GM19468 (cell line): Measurements from ENCODE around the gene AFG3L2.

Experiments used
- ATAC-seq: cut with Tn5 transposase; IDR thresholded peaks from one replicate; pipeline ENCODE4 v1.9.1; 2021; ENCODE audit warnings: mild to moderate bottlenecking, moderate library complexity, moderate number of reproducible peaks; ENCODE audit not compliant: unreplicated experiment; ENCODE audit errors: extremely low read depth

AFG3L2 gene

DNA sequence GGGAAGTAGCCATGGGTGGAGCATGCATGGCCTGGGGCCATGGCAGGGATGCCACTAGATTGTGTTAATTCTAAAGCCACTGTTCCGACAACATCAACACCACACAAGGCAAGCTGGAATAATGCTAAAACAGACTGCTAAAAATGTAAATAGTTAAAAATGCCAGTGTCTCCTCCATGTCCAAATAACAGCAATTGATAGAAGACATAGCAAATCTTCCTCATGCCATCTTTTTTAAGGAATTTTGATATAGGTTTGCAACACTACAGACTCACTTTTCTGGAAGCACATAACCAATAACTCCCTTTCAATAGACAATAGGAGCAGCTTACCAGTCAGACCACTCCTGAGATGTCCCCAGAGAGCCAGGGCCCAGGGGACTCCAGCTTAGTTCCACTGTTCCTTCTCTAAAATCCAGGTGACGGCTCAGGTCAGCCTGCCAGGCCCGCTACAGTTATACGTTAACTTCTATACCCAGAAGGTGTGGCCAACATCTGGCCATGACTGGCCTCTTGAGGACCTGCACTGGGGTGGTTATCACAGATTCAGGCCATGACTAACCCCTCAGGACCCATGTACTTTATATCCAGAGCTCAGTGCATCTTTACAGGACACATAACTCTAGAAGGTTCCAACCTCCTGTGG is 48.7 kb downstream of the AFG3L2 start:
- ATAC-seq: no peak

DNA sequence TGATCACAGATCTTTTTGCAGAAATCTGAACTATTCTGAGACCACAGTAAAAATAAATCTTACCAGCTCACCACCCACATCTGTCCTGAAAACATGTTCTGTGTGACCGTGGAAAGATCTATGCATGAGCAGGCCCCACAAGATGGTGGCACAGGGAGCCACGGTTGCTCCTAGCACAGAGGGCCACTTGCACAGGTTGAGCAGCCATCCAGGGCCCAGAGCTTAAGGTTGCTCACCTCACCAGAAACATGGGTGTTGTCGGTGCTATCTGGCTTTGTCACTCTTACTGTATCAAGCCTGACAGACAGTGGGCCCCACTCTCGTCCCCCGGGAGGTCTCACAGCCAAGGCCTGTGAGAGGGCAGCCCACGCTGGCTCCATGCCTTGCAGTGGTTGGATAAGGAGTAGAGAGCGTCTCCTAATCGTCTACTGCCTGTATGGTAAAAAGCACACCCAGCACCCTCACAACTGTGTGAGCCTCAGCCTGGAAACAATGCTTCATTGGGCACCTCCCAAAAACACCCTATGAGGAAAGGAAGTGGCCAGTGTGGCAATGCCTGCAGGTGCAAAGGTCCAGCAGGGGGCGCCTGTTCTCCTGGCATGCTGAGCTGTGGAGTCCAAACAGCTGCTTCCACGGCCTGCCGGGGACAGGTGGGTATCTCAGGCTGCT is 49.4 kb downstream of the AFG3L2 start:
- peak; percentile 36 for ATAC-seq

DNA sequence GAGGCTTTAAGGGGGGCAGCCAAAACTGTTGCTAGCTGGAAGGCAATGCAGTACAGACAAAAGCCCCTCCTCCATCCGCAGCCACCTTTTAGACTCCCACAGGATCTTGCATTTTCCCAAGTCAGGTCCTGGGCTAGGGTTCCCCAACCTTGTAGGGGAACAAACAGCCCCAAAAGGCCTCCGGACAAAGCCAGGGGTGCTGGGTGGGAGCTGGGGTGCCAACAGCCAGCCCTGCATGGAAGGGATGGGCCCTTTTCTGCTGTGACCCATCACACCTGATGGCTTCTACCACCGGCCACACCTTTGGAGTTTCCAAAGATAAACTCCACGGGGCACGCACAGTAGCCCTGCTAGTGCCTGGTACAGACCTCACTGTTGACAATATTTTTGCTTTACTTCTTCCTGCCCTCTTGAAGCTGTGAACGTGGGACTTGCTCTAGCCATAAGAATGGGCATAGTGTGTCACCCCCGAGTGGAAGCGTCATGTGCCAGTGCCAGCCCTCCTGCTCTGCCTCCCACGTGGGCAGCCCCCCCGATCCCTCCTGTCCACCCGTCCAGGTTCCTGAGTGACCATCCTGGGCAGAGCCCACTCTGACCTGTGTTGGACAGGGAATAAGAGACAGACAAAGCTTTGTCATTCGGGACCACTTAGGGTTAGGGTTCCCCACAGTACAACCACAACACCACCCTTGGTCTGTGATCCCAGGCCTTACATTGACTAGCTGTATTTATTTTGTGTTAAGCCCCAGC is 50.1 kb downstream of the AFG3L2 start:
- no peak for ATAC-seq

DNA sequence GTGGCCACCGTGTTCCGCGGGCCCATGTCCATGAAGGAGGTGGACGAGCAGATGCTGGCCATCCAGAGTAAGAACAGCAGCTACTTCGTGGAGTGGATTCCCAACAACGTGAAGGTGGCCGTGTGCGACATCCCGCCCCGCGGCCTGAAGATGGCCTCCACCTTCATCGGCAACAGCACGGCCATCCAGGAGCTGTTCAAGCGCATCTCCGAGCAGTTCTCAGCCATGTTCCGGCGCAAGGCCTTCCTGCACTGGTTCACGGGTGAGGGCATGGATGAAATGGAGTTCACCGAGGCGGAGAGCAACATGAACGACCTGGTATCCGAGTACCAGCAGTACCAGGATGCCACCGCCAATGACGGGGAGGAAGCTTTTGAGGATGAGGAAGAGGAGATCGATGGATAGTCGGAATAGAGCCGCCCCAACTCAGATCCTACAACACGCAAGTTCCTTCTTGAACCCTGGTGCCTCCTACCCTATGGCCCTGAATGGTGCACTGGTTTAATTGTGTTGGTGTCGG is 51.2 kb downstream of the AFG3L2 start:
- ATAC-seq: no peak

DNA sequence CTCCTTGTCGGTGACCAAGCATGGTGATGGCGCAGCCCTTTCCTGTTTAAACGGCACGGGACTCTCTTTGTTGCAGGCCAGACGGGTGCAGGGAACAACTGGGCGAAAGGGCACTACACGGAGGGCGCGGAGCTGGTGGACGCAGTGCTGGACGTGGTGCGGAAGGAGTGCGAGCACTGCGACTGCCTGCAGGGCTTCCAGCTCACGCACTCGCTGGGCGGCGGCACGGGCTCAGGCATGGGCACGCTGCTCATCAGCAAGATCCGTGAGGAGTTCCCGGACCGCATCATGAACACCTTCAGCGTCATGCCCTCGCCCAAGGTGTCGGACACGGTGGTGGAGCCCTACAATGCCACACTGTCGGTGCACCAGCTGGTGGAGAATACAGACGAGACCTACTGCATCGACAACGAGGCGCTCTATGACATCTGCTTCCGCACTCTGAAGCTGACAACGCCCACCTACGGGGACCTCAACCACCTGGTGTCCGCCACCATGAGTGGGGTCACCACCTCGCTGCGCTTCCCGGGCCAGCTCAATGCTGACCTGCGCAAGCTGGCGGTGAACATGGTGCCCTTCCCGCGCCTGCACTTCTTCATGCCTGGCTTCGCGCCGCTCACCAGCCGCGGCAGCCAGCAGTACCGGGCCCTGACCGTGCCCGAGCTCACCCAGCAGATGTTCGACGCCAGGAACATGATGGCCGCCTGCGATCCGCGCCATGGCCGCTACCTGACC is 51.9 kb downstream of the AFG3L2 start:
- ATAC-seq: no peak

DNA sequence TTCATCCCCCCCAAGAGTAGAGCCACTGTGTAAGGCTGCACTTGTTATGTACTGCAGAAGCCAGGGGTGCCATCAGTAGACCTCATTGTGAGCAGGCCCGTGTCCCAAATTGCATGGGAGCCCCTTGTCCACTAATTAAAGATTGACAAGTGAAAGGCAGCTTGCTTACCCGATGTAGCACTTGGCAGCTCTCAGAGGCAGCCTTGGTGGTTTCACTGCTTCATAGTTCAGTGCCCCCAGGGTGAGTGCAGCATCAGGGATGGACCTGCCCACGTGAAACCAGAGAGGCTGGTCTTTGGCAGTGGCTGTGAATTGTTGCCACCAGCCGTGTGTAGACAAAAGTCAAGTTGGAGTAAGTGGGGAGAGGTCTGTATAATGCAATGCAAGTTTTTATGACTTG is 55.7 kb downstream of the AFG3L2 start:
- ATAC-seq: peak; percentile 91

DNA sequence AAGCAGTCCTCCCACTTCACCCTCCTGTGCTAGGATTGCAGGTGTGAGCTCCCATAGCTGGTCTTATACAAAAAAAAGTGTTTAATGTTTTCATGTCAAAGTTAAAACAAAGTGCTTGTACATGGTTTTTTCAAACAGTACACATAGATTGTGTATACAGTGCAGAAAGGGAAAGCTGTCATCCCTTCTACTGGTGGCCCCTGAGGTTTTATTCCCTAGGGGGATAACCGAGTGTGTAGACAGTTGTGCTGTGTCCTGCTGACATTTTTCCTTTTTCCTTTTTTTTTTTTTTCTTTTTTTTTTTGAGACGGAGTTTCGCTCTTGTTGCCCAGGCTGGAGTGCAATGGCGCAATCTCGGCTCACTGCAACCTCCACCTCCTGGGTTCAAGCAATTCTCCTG is 58.2 kb downstream of the AFG3L2 start:
- ATAC-seq: no peak

DNA sequence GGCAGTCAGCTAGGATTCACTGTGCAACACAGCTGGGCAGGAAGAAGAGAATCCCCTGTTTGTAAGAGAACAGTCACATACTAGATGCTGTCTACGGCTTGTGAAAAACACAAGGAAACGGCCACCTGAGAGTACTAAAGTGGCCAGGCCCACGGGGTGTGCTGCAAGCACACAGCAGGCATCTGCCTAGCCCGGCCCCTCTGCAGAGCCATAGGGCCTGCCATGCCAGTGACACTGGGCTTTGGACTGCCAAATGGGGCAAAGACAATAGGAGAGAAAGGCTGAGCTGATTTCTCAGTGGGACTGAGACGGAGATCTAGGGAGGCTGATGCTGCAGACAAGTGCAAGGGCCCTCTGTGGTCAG is 58.7 kb downstream of the AFG3L2 start:
- ATAC-seq: no peak

DNA sequence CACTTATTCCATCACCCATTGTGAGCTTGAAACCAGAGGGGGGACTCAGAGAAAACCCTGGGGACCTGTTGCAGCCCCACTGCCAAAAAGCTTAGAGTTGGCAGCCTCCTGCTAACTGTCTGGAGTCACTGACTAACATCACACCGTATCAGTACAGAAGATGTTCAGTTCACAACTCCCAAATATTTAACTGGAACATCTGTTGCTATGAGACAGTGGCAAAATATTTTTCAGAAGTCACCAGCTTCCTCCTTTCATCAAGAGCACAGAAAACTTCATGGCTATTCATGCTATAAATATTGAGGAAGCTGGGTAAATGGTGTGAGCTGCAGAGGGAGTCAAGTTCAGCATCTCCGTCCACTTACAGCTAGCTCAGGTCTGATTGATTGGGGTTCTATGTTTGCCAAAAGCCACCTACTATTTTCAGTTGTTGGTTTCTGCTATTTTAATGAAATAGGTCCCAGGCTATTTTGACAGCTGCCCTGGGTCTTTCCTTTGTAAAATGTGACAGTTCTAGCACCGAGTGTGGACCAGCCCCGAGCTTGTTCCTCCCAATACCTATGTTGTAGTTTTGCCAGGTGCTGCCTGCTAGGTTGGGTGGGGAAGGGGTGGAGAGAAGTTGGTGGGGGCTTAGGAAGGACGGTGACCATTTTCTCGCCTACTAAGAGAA is 59.2 kb downstream of the AFG3L2 start:
- ATAC-seq: no peak

DNA sequence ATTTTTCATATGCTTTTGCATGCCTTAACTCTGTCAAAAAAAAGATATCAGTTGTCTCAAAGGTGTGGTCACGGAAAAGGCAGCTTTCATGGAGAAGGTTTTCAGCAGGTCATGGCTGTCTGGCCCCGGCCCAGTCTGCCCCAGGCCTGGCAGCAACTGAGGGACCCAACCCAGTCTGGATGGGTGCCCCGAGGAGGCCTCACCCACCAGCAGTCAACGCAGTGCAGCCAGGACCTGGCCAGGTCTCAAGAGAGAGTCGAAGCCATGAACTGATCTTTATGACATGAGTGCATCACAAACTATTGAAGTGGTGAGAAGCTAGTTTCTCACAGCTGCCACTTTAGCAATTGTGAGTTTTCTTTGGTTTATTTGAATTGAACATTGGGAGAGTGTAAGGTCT is 61.1 kb downstream of the AFG3L2 start:
- ATAC-seq: no peak

DNA sequence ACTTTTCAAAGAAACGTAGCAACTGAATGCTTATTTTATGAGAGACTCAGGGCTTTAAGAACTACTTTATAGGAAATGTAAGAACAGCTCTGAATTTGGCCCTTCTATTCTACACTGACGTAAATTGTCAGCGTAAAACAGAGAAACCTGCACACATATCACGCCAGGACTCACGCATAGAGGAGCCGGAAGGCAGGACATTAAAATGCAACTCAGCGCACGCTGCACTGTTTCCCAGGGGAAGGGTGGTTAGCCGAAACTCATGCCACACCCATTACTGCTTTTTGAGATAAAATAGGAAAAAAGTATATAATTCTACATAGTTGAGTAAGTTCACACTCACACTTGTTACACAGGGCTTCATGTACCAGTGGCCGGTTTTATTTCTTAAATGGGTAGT is 61.5 kb downstream of the AFG3L2 start:
- no peak for ATAC-seq

DNA sequence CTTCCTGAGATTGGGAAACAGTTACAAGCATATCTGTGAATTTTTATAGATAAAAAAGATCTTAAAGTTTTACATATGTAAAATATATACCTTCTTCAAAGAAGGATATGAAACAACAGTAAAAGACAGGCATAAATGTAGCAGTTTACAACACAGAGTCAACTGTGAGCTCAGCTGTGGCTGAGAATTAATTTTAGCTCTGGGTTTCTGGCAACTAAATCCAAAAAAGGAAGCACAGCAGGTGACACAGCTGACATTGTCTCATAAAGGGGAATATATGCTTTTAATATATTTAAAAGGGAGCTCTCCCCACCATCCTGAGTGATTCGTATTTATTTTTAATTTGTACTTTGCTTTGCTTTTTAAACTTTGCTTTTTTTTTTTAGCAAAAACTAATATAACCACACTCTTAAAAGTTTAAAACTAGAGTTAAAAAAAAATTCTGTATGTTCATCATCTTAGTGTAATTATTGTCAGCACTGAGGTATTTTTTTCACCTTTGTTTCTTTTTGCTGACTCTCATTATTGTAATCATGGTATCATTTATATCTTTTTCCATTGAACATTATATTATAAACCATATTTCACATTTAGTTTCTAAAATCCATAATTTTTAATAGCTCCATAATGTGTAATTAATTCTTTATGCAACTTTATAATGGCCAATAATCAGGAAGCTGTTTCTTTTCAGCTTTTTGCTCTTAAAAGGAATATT is 62.3 kb downstream of the AFG3L2 start:
- ATAC-seq: no peak

DNA sequence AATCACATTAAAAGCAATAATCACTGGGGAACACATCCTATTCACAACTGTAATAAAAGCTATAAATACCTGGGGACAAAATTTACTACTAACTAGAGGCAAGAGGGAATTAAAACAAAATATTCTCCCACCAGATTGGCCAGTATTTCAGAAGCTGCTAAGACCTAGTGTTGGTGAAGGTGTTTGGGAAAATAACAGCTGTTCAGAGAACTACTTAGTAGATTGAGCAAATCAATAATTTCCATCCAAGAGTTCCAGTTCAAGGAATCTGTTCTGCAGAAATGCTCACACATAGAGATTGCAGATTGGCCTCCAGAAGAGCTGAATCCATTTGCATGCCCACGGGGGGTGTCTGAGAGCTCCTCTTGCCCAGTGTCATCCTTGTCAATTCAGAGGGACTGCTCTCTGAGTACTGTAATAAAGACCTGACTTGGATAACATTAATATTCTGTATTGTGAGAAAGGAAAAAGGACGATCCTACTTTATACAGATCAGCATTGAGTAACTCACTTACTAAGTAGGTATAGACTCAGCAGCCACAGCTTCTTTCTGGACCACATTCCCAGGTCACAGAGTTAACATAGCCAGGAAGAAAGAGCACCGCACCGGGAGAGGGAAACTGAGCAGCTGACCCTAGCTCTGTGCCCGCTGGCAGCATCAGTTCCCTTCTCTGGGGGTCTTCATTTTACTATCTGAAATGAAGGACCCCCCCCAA is 63.3 kb downstream of the AFG3L2 start:
- no peak for ATAC-seq

DNA sequence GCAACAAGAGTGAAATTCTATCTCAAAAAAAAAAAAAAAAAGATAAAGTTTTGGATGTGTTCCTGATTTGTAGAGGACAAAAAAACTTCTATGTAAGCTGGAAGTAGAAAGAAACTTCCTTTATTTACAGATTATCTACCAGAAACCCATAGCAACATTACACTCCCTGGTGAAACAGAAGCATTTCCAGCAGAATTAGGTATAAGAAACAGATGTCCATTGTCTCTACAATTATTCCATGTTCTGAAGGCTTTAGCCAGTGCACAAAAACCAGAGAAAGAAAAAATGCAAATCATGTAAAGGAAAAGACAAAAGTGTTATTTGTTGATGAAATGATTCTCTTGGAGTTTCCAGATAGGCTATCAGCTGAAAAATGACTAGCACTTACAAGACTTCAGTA is 64.1 kb downstream of the AFG3L2 start:
- ATAC-seq: no peak

DNA sequence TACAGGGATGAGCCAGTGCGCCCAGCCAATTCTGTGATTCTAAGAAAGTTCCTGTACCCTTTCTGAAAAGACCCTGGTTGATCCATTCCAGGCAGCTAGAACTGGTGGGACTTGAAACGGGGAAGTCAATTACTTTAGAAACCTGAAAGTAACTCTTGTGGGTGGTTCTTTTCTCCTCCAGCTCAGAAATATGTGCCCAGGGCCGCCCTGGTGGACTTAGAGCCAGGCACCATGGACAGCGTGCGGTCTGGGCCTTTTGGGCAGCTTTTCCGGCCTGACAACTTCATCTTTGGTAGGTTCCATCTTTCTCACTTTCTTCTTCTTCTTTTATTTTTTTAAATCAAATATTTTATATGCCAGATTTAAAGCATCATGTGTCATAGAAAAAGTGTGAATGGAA is 66.3 kb downstream of the AFG3L2 start:
- no peak for ATAC-seq

DNA sequence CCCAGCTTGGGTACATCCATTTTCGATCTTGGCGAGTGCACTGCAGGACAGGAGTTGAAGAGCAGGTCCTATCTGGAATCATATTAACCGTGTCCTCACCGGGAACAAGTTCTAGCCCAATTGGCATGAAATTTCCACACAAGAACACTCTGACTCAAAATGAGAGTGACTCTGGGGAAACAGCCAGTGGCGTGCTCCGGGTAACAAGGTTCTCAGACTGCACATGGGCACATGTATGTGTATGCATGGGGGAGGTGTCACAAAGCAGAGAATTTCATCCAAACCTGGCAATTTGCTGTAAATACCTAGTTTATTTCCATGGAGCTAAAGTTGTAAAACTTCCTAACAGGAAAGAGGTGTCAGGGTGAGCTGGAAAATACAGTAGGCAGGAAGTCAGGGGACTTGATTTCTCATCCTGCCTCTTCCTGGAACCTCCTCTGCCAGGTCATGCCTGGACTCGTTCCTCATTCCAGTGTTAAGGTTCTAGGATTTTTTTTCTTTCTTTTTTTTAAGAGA is 67.3 kb downstream of the AFG3L2 start:
- no peak for ATAC-seq

DNA sequence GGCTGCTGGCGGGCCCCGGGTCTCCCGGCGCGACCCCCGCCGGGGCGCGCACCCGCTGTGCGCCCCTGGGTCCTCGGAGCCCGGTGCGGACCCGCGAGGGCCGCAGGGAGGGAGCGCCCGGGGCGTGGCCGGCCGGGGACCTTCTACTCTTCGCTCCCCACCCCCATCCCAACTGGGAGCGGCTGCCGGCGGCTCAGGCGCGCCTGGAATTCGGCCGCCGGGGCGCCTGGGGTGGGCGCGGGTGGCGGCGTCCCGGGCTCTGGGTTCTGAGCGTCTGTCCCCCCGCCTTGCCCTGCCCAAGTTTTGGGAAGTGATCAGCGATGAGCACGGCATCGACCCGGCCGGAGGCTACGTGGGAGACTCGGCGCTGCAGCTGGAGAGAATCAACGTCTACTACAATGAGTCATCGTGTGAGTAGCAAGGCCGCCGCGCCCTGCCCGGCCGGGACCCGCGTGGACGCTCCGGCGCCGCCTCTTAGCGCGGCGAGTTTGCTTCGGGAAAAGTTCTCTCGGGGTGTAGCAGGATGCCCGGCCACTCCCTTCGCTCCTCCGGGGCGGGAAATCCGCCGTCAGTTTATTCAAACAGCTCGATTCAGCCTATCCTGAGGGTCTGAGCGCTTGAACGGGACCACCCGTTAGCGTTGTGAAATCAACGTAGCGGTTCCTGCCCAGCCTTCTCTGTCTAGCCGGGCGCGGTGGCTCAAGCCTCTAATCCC is 68.5 kb downstream of the AFG3L2 start:
- peak; percentile 22 for ATAC-seq
